Trophoblast cell (in vitro differentiated cells and primary cell): ENCODE measurements around the gene TUBA3E.
"Not testable (repeated sequence)": the region's sequence is repeated elsewhere in the genome, so short reads cannot be mapped to it uniquely, and the experiment has no call there.

Experiments
- DNase-seq, 2 donors: peaks; one replicate each; pipeline ENCODE4 v3.0.0-alpha.2; 2016
- H2AFZ ChIP-seq: 2 replicates; pipeline ENCODE4 v1.6.1; 2013; ENCODE audit warnings: low read length, moderate library complexity, mild to moderate bottlenecking; ENCODE audit not compliant: insufficient read depth, poor library complexity
- H2AK5ac ChIP-seq: 2 replicates; pipeline ENCODE4 v1.6.1; 2013; ENCODE audit warnings: mild to moderate bottlenecking, low read length
- H2BK120ac ChIP-seq: 2 replicates; pipeline ENCODE4 v1.6.1; 2013; ENCODE audit warnings: low read length, mild to moderate bottlenecking, moderate library complexity; ENCODE audit not compliant: insufficient read depth, poor library complexity
- H2BK12ac ChIP-seq: 2 replicates; pipeline ENCODE4 v1.6.1; 2013; ENCODE audit warnings: mild to moderate bottlenecking, low read length, moderate library complexity
- H2BK5ac ChIP-seq: 2 replicates; pipeline ENCODE4 v1.6.1; 2013; ENCODE audit warnings: low read length, low read depth, moderate library complexity, mild to moderate bottlenecking; ENCODE audit not compliant: poor library complexity
- H3K14ac ChIP-seq: 2 replicates; pipeline ENCODE4 v1.6.1; 2013; ENCODE audit warnings: mild to moderate bottlenecking, low read length
- H3K18ac ChIP-seq: 2 replicates; pipeline ENCODE4 v1.6.1; 2013; ENCODE audit warnings: mild to moderate bottlenecking, low read length
- H3K23ac ChIP-seq: 2 replicates; pipeline ENCODE4 v1.6.1; 2013; ENCODE audit warnings: low read length
- H3K27ac ChIP-seq: 2 replicates; pipeline ENCODE4 v1.5.1; 2013; ENCODE audit warnings: low read depth, mild to moderate bottlenecking, inconsistent platforms, low read length, moderate library complexity
- H3K27me3 ChIP-seq: 2 replicates; pipeline ENCODE4 v1.6.1; 2013; ENCODE audit warnings: inconsistent platforms, mild to moderate bottlenecking, low read length, moderate library complexity; ENCODE audit not compliant: insufficient read depth
- H3K36me3 ChIP-seq, 2 experiments: 1 replicate in 1 of 2; 2 replicates in 1 of 2; pipeline ENCODE4 v1.6.1; 2013; ENCODE audit warnings: low read length in 2 of 2, mild to moderate bottlenecking in 2 of 2, moderate library complexity in 1 of 2; ENCODE audit not compliant: insufficient read depth in 2 of 2, control insufficient read depth in 1 of 2
- H3K4ac ChIP-seq: 2 replicates; pipeline ENCODE4 v1.6.1; 2013; ENCODE audit warnings: low read depth, mild to moderate bottlenecking, low read length, moderate library complexity
- H3K4me1 ChIP-seq, 2 experiments: 1 replicate in 1 of 2; 2 replicates in 1 of 2; pipeline ENCODE4 v1.6.1; 2013; ENCODE audit warnings: low read length in 2 of 2, mild to moderate bottlenecking in 2 of 2, moderate library complexity in 1 of 2; ENCODE audit not compliant: insufficient read depth in 2 of 2, control insufficient read depth in 1 of 2
- H3K4me2 ChIP-seq: 2 replicates; pipeline ENCODE4 v1.6.1; 2013; ENCODE audit warnings: inconsistent platforms, mild to moderate bottlenecking, low read length, moderate library complexity
- H3K4me3 ChIP-seq: 2 replicates; pipeline ENCODE4 v1.5.1; 2013; ENCODE audit warnings: mild to moderate bottlenecking, low read depth, low read length, inconsistent platforms
- H3K79me1 ChIP-seq: one replicate; pipeline ENCODE4 v1.6.1; 2013; ENCODE audit warnings: low read length
- H3K79me2 ChIP-seq: 2 replicates; pipeline ENCODE4 v1.6.1; 2013; ENCODE audit warnings: low read length, mild to moderate bottlenecking; ENCODE audit not compliant: control insufficient read depth, insufficient read depth, poor library complexity
- H3K9ac ChIP-seq: 2 replicates; pipeline ENCODE4 v1.6.1; 2013; ENCODE audit warnings: mild to moderate bottlenecking, low read length
- H3K9me3 ChIP-seq: 2 replicates; pipeline ENCODE4 v1.6.1; 2013; ENCODE audit warnings: low read depth, mild to moderate bottlenecking, control low read depth, inconsistent platforms, low read length; ENCODE audit not compliant: insufficient read depth
- H4K12ac ChIP-seq: 2 replicates; pipeline ENCODE4 v1.6.1; 2013; ENCODE audit warnings: low read depth, mild to moderate bottlenecking, low read length, moderate library complexity
- H4K8ac ChIP-seq: 2 replicates; pipeline ENCODE4 v1.6.1; 2013; ENCODE audit warnings: low read depth, mild to moderate bottlenecking, low read length, moderate library complexity
- H4K91ac ChIP-seq: one replicate; pipeline ENCODE4 v1.6.1; 2013; ENCODE audit warnings: low read depth, mild to moderate bottlenecking, low read length, moderate library complexity
- WGBS: extraction: QIAGEN DNeasy Blood & Tissue Kit; methylation state at CpG from one replicate; pipeline ENCODE4 v1.1.7; 2013; ENCODE audit warnings: missing lambda C conversion rate; ENCODE audit not compliant: insufficient read length, insufficient coverage; ENCODE audit errors: extremely low coverage; 5-methylcytosine and 5-hydroxymethylcytosine counted together

The TUBA3E gene

GRCh38 chr2:130228005-130228404, 29.8 kb upstream of the TUBA3E start:
- H4K12ac ChIP-seq, H2BK120ac ChIP-seq, H2AFZ ChIP-seq, H2AK5ac ChIP-seq, H3K4me3 ChIP-seq, H3K9me3 ChIP-seq, DNase-seq, H3K9ac ChIP-seq, H3K23ac ChIP-seq, H4K91ac ChIP-seq, H3K79me1 ChIP-seq, H3K14ac ChIP-seq, H2BK5ac ChIP-seq, H3K4ac ChIP-seq, H4K8ac ChIP-seq, H3K4me2 ChIP-seq, H3K27me3 ChIP-seq, H3K36me3 ChIP-seq, H3K79me2 ChIP-seq, H2BK12ac ChIP-seq, H3K4me1 ChIP-seq, H3K18ac ChIP-seq, H3K27ac ChIP-seq: not testable (repeated sequence)
- no CpG with 5 or more reads among the region's 21 CpGs for WGBS

- not testable (repeated sequence) for H3K4me2 ChIP-seq, H2BK12ac ChIP-seq, H2BK120ac ChIP-seq, H3K27ac ChIP-seq, H3K4me1 ChIP-seq, H3K36me3 ChIP-seq, H2BK5ac ChIP-seq, H4K12ac ChIP-seq, H3K9me3 ChIP-seq, H3K9ac ChIP-seq, H3K18ac ChIP-seq, H3K4ac ChIP-seq, DNase-seq, H3K79me1 ChIP-seq, H3K14ac ChIP-seq, H4K8ac ChIP-seq, H3K27me3 ChIP-seq, H3K23ac ChIP-seq, H3K4me3 ChIP-seq, H2AFZ ChIP-seq, H4K91ac ChIP-seq, H2AK5ac ChIP-seq, H3K79me2 ChIP-seq
- no CpG with 5 or more reads among the region's 4 CpGs for WGBS
These were observed 24.3 kb upstream of the TUBA3E start for GRCh38 chr2:130222523-130222922.

- not testable (repeated sequence) for H2AK5ac ChIP-seq, H2AFZ ChIP-seq, H3K23ac ChIP-seq, H3K4me1 ChIP-seq, H3K4me2 ChIP-seq, DNase-seq, H4K12ac ChIP-seq, H3K27me3 ChIP-seq, H3K4me3 ChIP-seq, H3K36me3 ChIP-seq, H3K4ac ChIP-seq, H3K79me1 ChIP-seq, H3K27ac ChIP-seq, H3K9ac ChIP-seq, H3K14ac ChIP-seq, H4K8ac ChIP-seq, H2BK12ac ChIP-seq, H3K79me2 ChIP-seq, H4K91ac ChIP-seq, H2BK5ac ChIP-seq, H3K9me3 ChIP-seq, H3K18ac ChIP-seq, H2BK120ac ChIP-seq
- WGBS: no CpG with 5 or more reads among the region's 1 CpG
These were observed 22.3 kb upstream of the TUBA3E start for GRCh38 chr2:130220505-130220904.

- not testable (repeated sequence) for H2AK5ac ChIP-seq, H4K12ac ChIP-seq, H3K9me3 ChIP-seq, H3K4me2 ChIP-seq, H3K23ac ChIP-seq, H3K18ac ChIP-seq, DNase-seq, H4K91ac ChIP-seq, H3K9ac ChIP-seq, H3K4me3 ChIP-seq, H2BK5ac ChIP-seq, H3K27me3 ChIP-seq, H2BK120ac ChIP-seq, H3K4me1 ChIP-seq, H3K79me2 ChIP-seq, H3K27ac ChIP-seq, H3K79me1 ChIP-seq, H4K8ac ChIP-seq, H3K36me3 ChIP-seq, H3K4ac ChIP-seq, H2AFZ ChIP-seq, H3K14ac ChIP-seq, H2BK12ac ChIP-seq
- WGBS: no CpG with 5 or more reads among the region's 2 CpGs
These were observed 20.9 kb upstream of the TUBA3E start for GRCh38 chr2:130219147-130219546.
